K562 (cell line): ENCODE data around the gene SYNRG. TPM values are rescaled to one million over a fixed set of nuclear protein-coding genes. Genes with fewer than 3 reads are reported as not detected.

Source experiments
- ARID4B ChIP-seq: sonication (generic); formaldehyde crosslinking; IDR thresholded peaks from 2 replicates; pipeline ENCODE4 v1.8.0; 2022; ENCODE audit warnings: mild to moderate bottlenecking, missing genetic modification reagents
- POLR2AphosphoS5 ChIP-seq: IDR thresholded peaks from 2 replicates; pipeline ENCODE4 v1.6.1; 2011; ENCODE audit warnings: mild to moderate bottlenecking, low read depth, low read length, moderate library complexity; ENCODE audit not compliant: control insufficient read depth, insufficient read depth
- SMAD4 ChIP-seq: fragments of 250-450 bp; sonication (Bioruptor Pico); conservative IDR thresholded peaks from 2 replicates; pipeline ENCODE4 v1.8.0; 2021; ENCODE audit warnings: inconsistent platforms, mild to moderate bottlenecking, moderate library complexity
- ZEB2 ChIP-seq: fragments of 450-650 bp; IDR thresholded peaks from 2 replicates; pipeline ENCODE4 v1.6.1; 2016
- polyA plus RNA-seq, 8 experiments: library from polyadenylated mRNA; depleted of rRNA in 4 of 8; stranded (reverse) in 5 of 8; unstranded in 3 of 8; fragments of >200 nt; fragmentation: Nextera tagmentation in 2 of 8; fragmentation: Illumina TruSeq in 1 of 8; extraction: Ambion mirVana in 2 of 8; extraction: Trizol in 1 of 8; gene quantifications; 2 replicates each; pipeline versions ENCODE4 v1.2.1 to v1.2.3, GENCODE V29; 2011 to 2014; ENCODE audit warnings: inconsistent platforms in 1 of 8, missing spikeins in 1 of 8
- total RNA-seq, 7 experiments: library from RNA; depleted of rRNA in 6 of 7; stranded (reverse); fragments of >200 nt in 6 of 7; fragmentation: Illumina TruSeq in 2 of 7; extraction: Trizol in 2 of 7; gene quantifications; 2 replicates each; pipeline versions ENCODE4 v1.2.1 to v1.2.3, GENCODE V29; 2011 to 2021; ENCODE audit warnings: low replicate concordance in 1 of 7

SYNRG gene
- total and polyA plus RNA-seq, 9 of the 15 experiments (the other 6 are each of a cell fraction or from before 2014, with no cell fraction given), result 2.9 to 28.2 (median 15.1) TPM

- TF ChIP-seq ARID4B (CRISPR knock-in tag), result no peak
- no peak for TF ChIP-seq POLR2AphosphoS5
- TF ChIP-seq ZEB2, result no peak
- TF ChIP-seq SMAD4, result 0 out of 2 replicates have a peak, but pooled peaks have one; percentile 49
- TF ChIP-seq, all 486 proteins: peak for 8
Measured at GRCh38 chr17:37541880-37542660, 67.1 kb downstream of the SYNRG start (continued).
